HG02938 (cell line): ENCODE data around the gene LGR4.

Source experiments
- ATAC-seq: cut with Tn5 transposase; IDR thresholded peaks from one replicate; pipeline ENCODE4 v1.9.1; 2021; ENCODE audit warnings: mild to moderate bottlenecking, moderate library complexity; ENCODE audit not compliant: unreplicated experiment

LGR4 gene

GRCh38 chr11:27433742-27434141 is 38.8 kb downstream of the LGR4 start:
- no peak for ATAC-seq

DNA sequence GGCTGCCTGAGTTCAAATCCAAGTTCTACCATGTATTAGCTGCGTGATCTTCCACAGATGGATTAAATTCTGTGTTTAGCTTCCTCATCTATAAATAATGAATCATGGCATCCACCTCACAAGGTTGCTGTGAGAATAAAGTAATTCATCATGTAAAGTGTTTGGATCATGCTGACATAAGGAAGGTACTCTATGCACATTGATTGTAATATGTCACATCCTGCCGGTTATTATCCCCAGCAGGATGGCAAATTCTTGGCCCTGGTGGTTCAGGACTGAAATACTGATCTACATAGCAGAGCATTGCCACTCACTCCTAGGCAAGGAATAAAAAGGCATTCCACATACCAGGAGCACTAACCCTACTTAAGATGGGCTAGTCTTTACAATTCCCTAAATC is 40.8 kb downstream of the LGR4 start:
- no peak for ATAC-seq

GRCh38 chr11:27429761-27430393 is 42.7 kb downstream of the LGR4 start:
- ATAC-seq: no peak

DNA sequence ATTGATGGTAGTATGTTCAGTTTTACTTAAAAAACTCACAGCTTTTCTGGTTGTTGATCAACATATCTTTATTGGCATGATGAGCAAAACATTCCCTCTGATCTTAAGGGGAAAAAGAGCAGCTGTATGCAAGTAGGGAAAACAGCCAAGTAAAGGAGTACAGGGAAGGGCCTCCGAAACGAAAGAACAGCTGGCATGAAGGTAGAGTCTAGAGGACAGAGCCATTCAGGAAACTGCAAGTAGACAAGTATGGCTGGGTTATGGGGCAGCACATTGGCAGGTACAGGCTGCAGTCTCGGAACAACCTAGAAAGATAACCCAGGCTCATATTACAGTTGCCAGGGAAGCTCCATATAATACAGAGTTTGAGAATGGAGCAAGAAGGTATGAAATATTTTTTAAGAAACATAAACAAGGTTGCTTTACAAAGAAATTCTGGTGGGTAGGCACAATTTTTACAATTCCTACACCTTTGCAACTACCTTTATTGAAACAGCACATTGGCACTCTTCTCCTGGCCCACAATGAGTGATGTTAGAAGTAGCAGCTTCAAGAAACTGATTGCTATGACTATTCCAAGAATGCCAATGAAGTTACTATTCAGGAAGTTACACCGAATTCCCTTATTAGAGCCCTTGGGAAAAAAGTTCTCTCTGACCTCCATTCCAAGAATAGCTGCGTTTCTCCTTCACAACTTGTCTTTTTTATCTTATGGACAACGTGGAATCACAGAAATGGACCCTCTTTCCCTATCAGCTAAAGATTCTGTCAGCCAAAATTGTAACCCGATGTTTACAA is 45.2 kb downstream of the LGR4 start:
- ATAC-seq: no peak

DNA sequence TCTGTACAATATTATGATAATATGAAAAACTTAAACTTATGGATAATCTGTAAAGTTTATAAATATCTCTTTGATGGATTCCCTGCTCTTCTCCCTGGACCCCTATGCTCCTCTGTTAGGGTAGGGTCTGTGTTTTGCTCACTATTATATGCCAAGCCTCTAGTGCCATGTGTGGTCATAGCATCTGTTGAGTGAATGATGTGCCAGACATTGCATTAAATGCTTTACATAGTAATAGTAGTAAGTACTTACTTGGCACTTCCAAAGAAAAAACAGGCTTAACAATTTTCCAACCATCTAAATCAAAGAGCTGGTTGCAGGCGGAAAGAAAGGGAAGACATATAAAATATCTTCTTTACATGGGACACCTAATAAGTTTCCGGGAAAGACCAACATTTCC is 46.8 kb downstream of the LGR4 start:
- no peak for ATAC-seq

- no peak for ATAC-seq
Observed at GRCh38 chr11:27423125-27423524, 49.5 kb downstream of the LGR4 start.

DNA sequence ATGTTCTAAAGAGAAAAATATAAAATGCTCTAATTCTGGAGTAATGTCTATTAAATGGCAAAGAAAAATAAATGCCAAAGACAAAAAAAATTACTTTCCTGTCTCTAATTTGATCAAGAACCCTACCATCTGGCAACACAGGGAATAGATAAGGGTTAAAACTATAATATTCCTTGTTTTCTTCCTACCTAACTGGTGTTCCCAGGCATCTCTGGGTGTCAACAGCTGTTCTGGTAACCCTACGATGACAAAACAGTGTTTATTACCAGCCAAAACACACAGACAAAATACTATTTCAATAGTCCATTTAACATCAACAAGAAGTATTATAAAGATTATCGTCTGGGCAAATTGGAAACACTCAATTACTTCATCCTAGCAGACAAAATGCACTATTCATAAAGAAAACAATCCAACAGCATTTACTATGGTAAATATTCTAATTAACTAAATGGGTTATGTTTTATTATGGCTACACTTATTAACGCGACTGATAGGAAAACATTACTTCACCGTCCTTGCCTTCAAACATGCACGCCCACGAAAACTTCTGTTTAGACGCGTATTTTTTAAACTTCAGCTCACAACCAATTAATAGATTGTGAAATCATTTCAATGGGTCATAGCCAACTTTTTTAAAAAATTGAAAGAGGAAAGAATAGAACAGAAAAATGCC is 50.6 kb downstream of the LGR4 start:
- no peak for ATAC-seq

GRCh38 chr11:27420722-27421572 is 51.6 kb downstream of the LGR4 start:
- ATAC-seq: no peak

- no peak for ATAC-seq
Observed at GRCh38 chr11:27420217-27420616, 52.4 kb downstream of the LGR4 start.

GRCh38 chr11:27418356-27418755 is 54.2 kb downstream of the LGR4 start:
- ATAC-seq: no peak

GRCh38 chr11:27416568-27417176 is 55.9 kb downstream of the LGR4 start:
- ATAC-seq: no peak

- no peak for ATAC-seq
Observed at GRCh38 chr11:27414644-27415043, 57.9 kb downstream of the LGR4 start.

- ATAC-seq: no peak
Observed at GRCh38 chr11:27413218-27413617, 59.4 kb downstream of the LGR4 start.

DNA sequence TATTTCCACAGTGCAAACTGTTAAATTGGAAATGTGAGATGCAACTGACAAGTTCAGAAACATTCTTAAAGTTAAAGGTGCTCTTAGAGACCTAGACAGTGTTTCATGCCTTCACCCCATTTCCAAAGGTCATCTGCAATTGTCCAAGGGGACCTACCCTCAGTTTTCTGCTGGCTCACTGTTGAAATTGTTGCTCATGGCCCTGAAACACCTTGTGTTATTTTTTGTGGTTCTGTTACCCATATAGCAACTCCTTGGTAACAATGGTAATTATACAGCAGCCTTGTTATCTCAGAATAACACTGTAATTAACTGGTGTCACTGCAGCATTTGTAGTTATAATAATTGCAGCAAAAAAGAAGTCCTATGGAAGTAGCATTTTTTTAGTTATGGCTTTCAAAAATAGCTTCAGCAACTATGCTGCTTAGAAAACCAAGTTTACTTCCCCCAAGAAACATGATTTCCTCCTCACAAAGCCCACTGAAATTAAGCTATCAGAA is 60.3 kb downstream of the LGR4 start:
- ATAC-seq: no peak

- no peak for ATAC-seq
Observed at GRCh38 chr11:27411328-27411727, 61.3 kb downstream of the LGR4 start.

GRCh38 chr11:27410272-27410671 is 62.3 kb downstream of the LGR4 start:
- no peak for ATAC-seq

DNA sequence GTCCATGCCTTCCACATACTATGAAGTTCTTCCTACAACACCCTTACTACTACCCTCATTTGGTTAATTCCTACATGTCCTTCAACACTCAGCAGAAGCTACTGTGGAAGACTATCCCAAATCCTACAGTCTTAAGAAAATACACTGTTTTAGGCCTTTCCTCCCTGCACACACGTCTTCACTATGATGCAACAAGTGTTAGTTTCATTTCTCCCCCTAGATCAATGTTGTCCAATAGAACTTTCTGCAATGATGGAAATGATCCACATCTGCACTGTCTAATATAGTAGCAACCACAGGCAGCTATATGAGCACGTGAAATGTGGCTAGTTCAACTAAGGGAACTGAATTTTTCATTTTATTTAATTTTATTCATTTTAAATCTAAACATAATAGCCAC is 62.8 kb downstream of the LGR4 start:
- ATAC-seq: no peak

DNA sequence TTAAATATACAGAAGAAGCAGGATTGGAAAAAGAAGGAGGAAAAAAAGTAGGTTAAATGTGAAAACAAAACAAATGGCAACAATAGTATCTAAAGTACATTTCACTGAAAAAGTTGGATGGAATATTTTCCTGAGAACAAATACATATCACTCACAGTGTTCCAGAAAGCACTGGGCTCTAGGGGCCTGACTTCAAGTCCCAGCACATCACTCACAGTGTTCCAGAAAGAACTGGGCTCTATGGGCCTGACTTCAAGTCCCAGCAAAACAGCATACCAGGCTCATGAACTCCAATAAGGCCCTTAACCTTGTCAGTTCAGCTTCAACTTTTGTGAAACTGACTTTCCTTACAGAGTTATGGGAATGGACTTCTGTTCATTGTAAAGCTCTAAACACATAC is 63.5 kb downstream of the LGR4 start:
- no peak for ATAC-seq

DNA sequence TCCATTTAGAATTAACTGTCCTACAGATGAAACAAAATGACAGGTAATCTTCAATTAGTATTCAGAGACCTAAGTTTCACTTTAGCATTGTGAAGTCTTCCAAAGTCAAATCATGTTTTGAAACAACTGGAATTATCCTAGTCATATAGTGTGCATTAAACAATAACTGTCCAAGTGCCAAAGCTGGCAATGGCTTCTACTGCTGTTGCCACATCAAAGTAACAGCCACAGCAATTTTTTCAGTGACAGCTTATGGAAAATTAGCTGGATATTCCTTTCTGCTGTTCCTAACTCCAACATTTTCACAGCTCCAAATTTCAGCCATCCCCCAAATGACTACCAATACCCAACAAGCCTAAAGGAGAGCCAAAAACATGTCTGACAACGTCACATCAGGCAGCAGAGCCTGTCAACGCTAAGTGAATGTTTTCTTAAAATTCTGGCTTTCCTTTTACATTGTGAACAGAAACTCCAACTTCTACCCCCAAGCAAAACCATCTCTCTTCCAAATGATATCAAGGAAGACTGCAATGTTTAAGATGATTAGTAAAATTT is 64.3 kb downstream of the LGR4 start:
- no peak for ATAC-seq
